HCT116 (cell line): Measurements from ENCODE around the gene POLRMT. TPM values are rescaled to one million over a fixed set of nuclear protein-coding genes. Genes with fewer than 3 reads are reported as not detected.

ENCODE experiments used
- ATAC-seq: fragments of 200-7000 bp; cut with Tn5 transposase; 2 replicates; pipeline ENCODE4 v1.9.1; 2020; ENCODE audit warnings: mild to moderate bottlenecking, moderate library complexity
- BruUV-seq: library from RNA; stranded (reverse); fragments of 400-500 nt; replicated peaks from 2 replicates; lab custom pipeline; 2021; lab: Mats Ljungman, UMichigan
- CTCF ChIA-PET: fragments of 300-600 bp; sonication (Branson Sonifier 250); formaldehyde crosslinking; loops from one replicate; lab custom pipeline; 2021; ENCODE audit warnings: antibody characterized with exemption; lab: Charles Lee
- POLR2A ChIA-PET: fragments of 300-600, 350-600 bp; sonication (Branson Sonifier 250); formaldehyde crosslinking; loops from one replicate; lab custom pipeline; 2021; ENCODE audit warnings: antibody characterized with exemption; lab: Charles Lee
- RAD21 ChIA-PET, 2 experiments: fragments of 300-600 bp; sonication (Branson Sonifier 250); formaldehyde crosslinking; loops; one replicate each; lab custom pipeline; 2023; ENCODE audit warnings: low total read pairs in 2 of 2; ENCODE audit not compliant: uncharacterized antibody in 2 of 2, unreplicated experiment in 2 of 2, low non-redundant PET in 1 of 2; lab: Charles Lee
- DNase-seq: peaks from one replicate; pipeline ENCODE4 v3.0.0-alpha.2; 2010; ENCODE audit warnings: low read depth, low spot score
- H2AFZ ChIP-seq: fragments of 200-600 bp; shearing (Covaris generic), sonication (generic); 2 replicates; pipeline ENCODE4 v1.6.1; 2017; ENCODE audit warnings: low read depth, mixed run types, mixed read lengths, antibody characterized with exemption, low read length; ENCODE audit not compliant: poor library complexity, severe bottlenecking
- H3K27ac ChIP-seq: 2 replicates; pipeline ENCODE4 v1.5.1; 2012; ENCODE audit warnings: low read depth, low read length
- H3K27me3 ChIP-seq: fragments of 200-600 bp; sonication (generic); 2 replicates; pipeline ENCODE4 v1.6.1; 2016; ENCODE audit warnings: mixed run types, low read length, mixed read lengths; ENCODE audit not compliant: insufficient read depth
- H3K36me3 ChIP-seq, 2 experiments: fragments of 200-500 bp in 1 of 2; fragments of 200-600 bp in 1 of 2; sonication (Bioruptor generic) in 1 of 2; sonication (generic) in 1 of 2; 2 replicates each; pipeline versions ENCODE4 v1.5.1 to v1.6.1; 2014 to 2016; ENCODE audit warnings: low read length in 2 of 2, inconsistent platforms in 1 of 2, mixed read lengths in 1 of 2, mixed run types in 1 of 2; ENCODE audit not compliant: insufficient read depth in 2 of 2, control insufficient read depth in 1 of 2
- H3K4me1 ChIP-seq, 2 experiments: fragments of 200-600 bp in 1 of 2; sonication (generic) in 1 of 2; 2 replicates each; pipeline versions ENCODE4 v1.5.1 to v1.6.1; 2012 to 2017; ENCODE audit warnings: low read length in 2 of 2, inconsistent platforms in 1 of 2, mild to moderate bottlenecking in 1 of 2, mixed read lengths in 1 of 2, mixed run types in 1 of 2, moderate library complexity in 1 of 2; ENCODE audit not compliant: insufficient read depth in 2 of 2, control insufficient read depth in 1 of 2
- H3K4me2 ChIP-seq: fragments of 200-600 bp; sonication (generic); 2 replicates; pipeline ENCODE4 v1.6.1; 2017; ENCODE audit warnings: mixed run types, low read length, mixed read lengths
- H3K4me3 ChIP-seq, 2 experiments: fragments of 200-600 bp in 1 of 2; sonication (generic) in 1 of 2; replicated peaks in 1 of 2; 2 replicates each; pipeline ENCODE4 v1.5.1; 2011 to 2016; ENCODE audit warnings: low read length in 2 of 2, control low read depth in 1 of 2, low read depth in 1 of 2, mild to moderate bottlenecking in 1 of 2, mixed read lengths in 1 of 2, mixed run types in 1 of 2
- H3K79me2 ChIP-seq: fragments of 200-600 bp; sonication (generic); 2 replicates; pipeline ENCODE4 v1.6.1; 2017; ENCODE audit warnings: mild to moderate bottlenecking, mixed run types, low read length, moderate library complexity, mixed read lengths; ENCODE audit not compliant: insufficient read depth
- H3K9ac ChIP-seq: fragments of 200-600 bp; sonication (generic); 2 replicates; pipeline ENCODE4 v1.6.1; 2016; ENCODE audit warnings: low read length, mixed read lengths
- H3K9me2 ChIP-seq: fragments of 200-600 bp; sonication (generic), shearing (Covaris generic); 2 replicates; pipeline ENCODE4 v1.6.1; 2017; ENCODE audit warnings: mixed run types, mild to moderate bottlenecking, moderate library complexity; ENCODE audit not compliant: insufficient read depth
- H3K9me3 ChIP-seq, 2 experiments: fragments of 200-500 bp in 1 of 2; fragments of 200-600 bp in 1 of 2; sonication (Bioruptor generic) in 1 of 2; sonication (generic) in 1 of 2; 2 replicates each; pipeline ENCODE4 v1.6.1; 2014 to 2017; ENCODE audit warnings: low read length in 2 of 2, mixed read lengths in 2 of 2, inconsistent platforms in 1 of 2, low read depth in 1 of 2, mild to moderate bottlenecking in 1 of 2, mixed run types in 1 of 2, moderate library complexity in 1 of 2; ENCODE audit not compliant: control insufficient read depth in 1 of 2, insufficient read depth in 1 of 2
- H4K20me1 ChIP-seq: fragments of 200-600 bp; sonication (generic), shearing (Covaris generic); 2 replicates; pipeline ENCODE4 v1.6.1; 2017; ENCODE audit warnings: mixed run types, mild to moderate bottlenecking, moderate library complexity; ENCODE audit not compliant: insufficient read depth
- CEBPB ChIP-seq: IDR thresholded peaks from 2 replicates; pipeline ENCODE4 v1.6.1; 2012; ENCODE audit warnings: low read depth
- EGR1 ChIP-seq: IDR thresholded peaks from 2 replicates; pipeline ENCODE4 v1.6.1; 2012; ENCODE audit warnings: low read depth
- ELF1 ChIP-seq: IDR thresholded peaks from 2 replicates; pipeline ENCODE4 v1.6.1; 2012; ENCODE audit warnings: low read depth, borderline replicate concordance
- EZH2 ChIP-seq: fragments of 200-600 bp; sonication (generic); IDR thresholded peaks from 2 replicates; pipeline ENCODE4 v1.6.1; 2017; ENCODE audit warnings: antibody characterized with exemption, mixed run types
- EZH2phosphoT487 ChIP-seq: fragments of 200-600 bp; IDR thresholded peaks from 2 replicates; pipeline ENCODE4 v1.6.1; 2018; ENCODE audit warnings: antibody characterized with exemption, borderline replicate concordance
- FOSL1 ChIP-seq: IDR thresholded peaks from 2 replicates; pipeline ENCODE4 v1.6.1; 2012; ENCODE audit warnings: low read depth
- JUND ChIP-seq: IDR thresholded peaks from 2 replicates; pipeline ENCODE4 v1.6.1; 2012
- POLR2AphosphoS5 ChIP-seq: IDR thresholded peaks from 2 replicates; pipeline ENCODE4 v1.6.1; 2011; ENCODE audit warnings: mild to moderate bottlenecking, low read depth, low read length, moderate library complexity
- SIN3A ChIP-seq: IDR thresholded peaks from 2 replicates; pipeline ENCODE4 v1.6.1; 2012; ENCODE audit warnings: low read depth
- SP1 ChIP-seq: IDR thresholded peaks from 2 replicates; pipeline ENCODE4 v1.6.1; 2012; ENCODE audit warnings: low read depth
- TCF7L2 ChIP-seq: IDR thresholded peaks from 2 replicates; pipeline ENCODE4 v1.7.0; 2011; ENCODE audit warnings: borderline replicate concordance, inconsistent platforms; ENCODE audit not compliant: insufficient read depth, insufficient read length; ENCODE audit errors: extremely low read depth
- YY1 ChIP-seq: IDR thresholded peaks from 2 replicates; pipeline ENCODE4 v1.6.1; 2011; ENCODE audit warnings: low read length, low read depth, moderate library complexity, mild to moderate bottlenecking; ENCODE audit not compliant: insufficient replicate concordance; ENCODE audit errors: extremely low read depth
- ZFX ChIP-seq: fragments of 450-650 bp; IDR thresholded peaks from 2 replicates; pipeline ENCODE4 v1.6.1; 2017
- ZNF274 ChIP-seq: fragments of 200-500 bp; sonication (Bioruptor generic); IDR thresholded peaks from 2 replicates; pipeline ENCODE4 v1.6.1; 2014; ENCODE audit warnings: mild to moderate bottlenecking, low read depth, low read length, inconsistent platforms
- intact Hi-C: fragments of 100-400 bp; cut with micrococcal nuclease; formaldehyde crosslinking; loops from 2 replicates; pipeline ENCODE4 v1.10.0; 2022
- total RNA-seq: library from RNA; stranded (reverse); gene quantifications from one replicate; pipeline ENCODE4 v1.2.1, GENCODE V29; 2021; ENCODE audit not compliant: unreplicated experiment
- TF ChIP-seq, protein P1 (sequence below), 3 experiments: fragments of 200-600 bp in 1 of 3; sonication (generic) in 1 of 3; IDR thresholded peaks in 2 of 3; conservative IDR thresholded peaks in 1 of 3; 2 replicates each; pipeline ENCODE4 v1.5.1; 2012 to 2017; ENCODE audit warnings: low read depth in 2 of 3, low read length in 2 of 3, antibody characterized with exemption in 1 of 3, borderline replicate concordance in 1 of 3, control low read depth in 1 of 3, mild to moderate bottlenecking in 1 of 3, mixed read lengths in 1 of 3, mixed run types in 1 of 3, moderate library complexity in 1 of 3; ENCODE audit not compliant: insufficient read depth in 1 of 3
- TF ChIP-seq, protein P2 (sequence below): IDR thresholded peaks from 2 replicates; pipeline ENCODE4 v1.6.1; 2011; ENCODE audit warnings: mild to moderate bottlenecking, low read length, moderate library complexity; ENCODE audit not compliant: insufficient replicate concordance; ENCODE audit errors: extremely low read depth

POLRMT gene
- total RNA-seq, 1 experiment from 2014 or later, result 138 TPM

- RAD21 ChIA-PET, result no interaction called here
- BruUV-seq, result TSS peak; percentile 67
- peaks cover 63% of the 10 kb centered on the region for H3K79me2 ChIP-seq
- CTCF ChIA-PET, result no interaction called here
- POLR2A ChIA-PET, result no interaction called here
- peaks cover 18 to 35% of the 10 kb centered on the region in 2 experiments for H3K4me1 ChIP-seq
- ATAC-seq, result no peak
- H3K4me2 ChIP-seq, result peak overlapping the region; percentile 99
- no peaks in the 10 kb centered on the region for H3K9me2 ChIP-seq
- H3K9me3 ChIP-seq, result no peaks in the 10 kb centered on the region
- DNase-seq, result no peak
- H3K9ac ChIP-seq, result peak overlapping the region; percentile 98
- no peak overlapping the region for H2AFZ ChIP-seq
- H3K27ac ChIP-seq, result peak overlapping the region; percentile 99
- H4K20me1 ChIP-seq, result peaks cover 5% of the 10 kb centered on the region; the same call in 1 of the 2 replicates
- intact Hi-C loops, result loop anchor here (2.0 kb wide), 1 partner anchor 135 kb away; the partner anchor contains the start of gene PTBP1
- TF ChIP-seq EZH2phosphoT487 (no peak), CEBPB (no peak), EZH2 (no peak), EGR1 (no peak), SIN3A (no peak), ZFX (no peak), POLR2AphosphoS5 (no peak), TCF7L2 (no peak), YY1 (no peak), ELF1 (no peak), FOSL1 (no peak), JUND (no peak), SP1 (no peak), ZNF274 (no peak)
- TF ChIP-seq, protein P1, sequence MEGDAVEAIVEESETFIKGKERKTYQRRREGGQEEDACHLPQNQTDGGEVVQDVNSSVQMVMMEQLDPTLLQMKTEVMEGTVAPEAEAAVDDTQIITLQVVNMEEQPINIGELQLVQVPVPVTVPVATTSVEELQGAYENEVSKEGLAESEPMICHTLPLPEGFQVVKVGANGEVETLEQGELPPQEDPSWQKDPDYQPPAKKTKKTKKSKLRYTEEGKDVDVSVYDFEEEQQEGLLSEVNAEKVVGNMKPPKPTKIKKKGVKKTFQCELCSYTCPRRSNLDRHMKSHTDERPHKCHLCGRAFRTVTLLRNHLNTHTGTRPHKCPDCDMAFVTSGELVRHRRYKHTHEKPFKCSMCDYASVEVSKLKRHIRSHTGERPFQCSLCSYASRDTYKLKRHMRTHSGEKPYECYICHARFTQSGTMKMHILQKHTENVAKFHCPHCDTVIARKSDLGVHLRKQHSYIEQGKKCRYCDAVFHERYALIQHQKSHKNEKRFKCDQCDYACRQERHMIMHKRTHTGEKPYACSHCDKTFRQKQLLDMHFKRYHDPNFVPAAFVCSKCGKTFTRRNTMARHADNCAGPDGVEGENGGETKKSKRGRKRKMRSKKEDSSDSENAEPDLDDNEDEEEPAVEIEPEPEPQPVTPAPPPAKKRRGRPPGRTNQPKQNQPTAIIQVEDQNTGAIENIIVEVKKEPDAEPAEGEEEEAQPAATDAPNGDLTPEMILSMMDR (IDR thresholded peaks at IDR 0.05 in 2 of 3, conservative IDR thresholded peaks at IDR 0.05 in 1 of 3; ENCODE audit: borderline replicate concordance in 1 of 3, insufficient read depth in 1 of 3, low read depth in 2 of 3, low read length in 2 of 3), result no peak
- TF ChIP-seq, protein P2, sequence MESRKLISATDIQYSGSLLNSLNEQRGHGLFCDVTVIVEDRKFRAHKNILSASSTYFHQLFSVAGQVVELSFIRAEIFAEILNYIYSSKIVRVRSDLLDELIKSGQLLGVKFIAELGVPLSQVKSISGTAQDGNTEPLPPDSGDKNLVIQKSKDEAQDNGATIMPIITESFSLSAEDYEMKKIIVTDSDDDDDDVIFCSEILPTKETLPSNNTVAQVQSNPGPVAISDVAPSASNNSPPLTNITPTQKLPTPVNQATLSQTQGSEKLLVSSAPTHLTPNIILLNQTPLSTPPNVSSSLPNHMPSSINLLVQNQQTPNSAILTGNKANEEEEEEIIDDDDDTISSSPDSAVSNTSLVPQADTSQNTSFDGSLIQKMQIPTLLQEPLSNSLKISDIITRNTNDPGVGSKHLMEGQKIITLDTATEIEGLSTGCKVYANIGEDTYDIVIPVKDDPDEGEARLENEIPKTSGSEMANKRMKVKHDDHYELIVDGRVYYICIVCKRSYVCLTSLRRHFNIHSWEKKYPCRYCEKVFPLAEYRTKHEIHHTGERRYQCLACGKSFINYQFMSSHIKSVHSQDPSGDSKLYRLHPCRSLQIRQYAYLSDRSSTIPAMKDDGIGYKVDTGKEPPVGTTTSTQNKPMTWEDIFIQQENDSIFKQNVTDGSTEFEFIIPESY, result no peak
- no peaks in the 10 kb centered on the region for H3K27me3 ChIP-seq
- H3K4me3 ChIP-seq, result peak overlapping the region; percentile 64 to 96
- H3K36me3 ChIP-seq, result peaks cover 3 to 21% of the 10 kb centered on the region in 2 experiments; a peak in 2 of 4 replicates
Observed at GRCh38 chr19:661427-662196, 28.3 kb upstream of the POLRMT start.
